Stimulated activated CD4-positive, alpha-beta T cell treated with anti-CD3 and anti-CD28 coated beads, TNF-alpha, amount 100 ng/mL, for 4 hours (primary cell): ENCODE data around the gene MBD4.
"Not testable (repeated sequence)": the region's sequence is repeated elsewhere in the genome, so short reads cannot be mapped to it uniquely, and the experiment has no call there.

Experiments
- DNase-seq, 3 experiments: peaks; one replicate each; pipeline ENCODE4 v3.0.0-alpha.2; 2020; ENCODE audit warnings: low read depth in 3 of 3

Gene MBD4

DNA sequence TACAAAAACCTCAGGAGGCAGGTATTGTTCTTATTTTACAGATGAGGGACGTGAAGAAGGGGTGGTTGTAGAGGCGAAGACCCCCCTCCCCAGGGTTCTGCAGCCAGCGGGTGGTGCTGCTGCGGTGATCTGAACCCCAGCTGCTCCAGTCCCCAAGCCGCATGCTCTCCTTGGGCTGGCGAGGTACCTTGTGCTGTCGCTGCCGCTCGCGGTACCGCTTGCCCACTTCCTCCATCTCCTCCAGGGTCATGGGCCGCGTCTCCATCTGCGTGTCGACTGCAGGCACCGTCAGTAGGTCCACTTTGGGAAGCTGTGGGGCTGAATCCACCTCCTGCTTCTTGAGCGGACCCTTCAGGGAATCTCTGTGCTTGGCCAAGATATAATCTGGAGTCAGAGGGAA, 28.8 kb downstream of the MBD4 start:
- DNase-seq = no peak

DNA sequence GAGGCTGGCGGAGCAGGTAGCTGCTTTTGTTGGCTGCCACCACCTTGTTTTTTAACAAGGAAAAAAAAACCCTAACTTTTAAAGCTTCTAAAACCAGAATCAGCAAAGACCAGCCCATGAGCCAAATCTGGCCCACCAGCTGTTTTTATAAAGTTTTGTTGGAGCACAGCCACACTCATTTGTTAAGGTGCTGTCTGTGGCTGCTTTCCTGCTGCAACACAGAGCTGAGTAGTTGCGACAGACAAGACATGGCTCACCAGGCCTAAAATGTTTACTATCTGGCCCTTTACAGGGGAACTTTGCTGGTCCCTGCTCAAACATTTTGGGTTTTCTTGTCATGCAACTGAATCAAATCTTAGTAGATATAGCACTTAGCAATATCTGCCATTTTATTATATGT, 30.2 kb downstream of the MBD4 start:
- DNase-seq = no peak

DNA sequence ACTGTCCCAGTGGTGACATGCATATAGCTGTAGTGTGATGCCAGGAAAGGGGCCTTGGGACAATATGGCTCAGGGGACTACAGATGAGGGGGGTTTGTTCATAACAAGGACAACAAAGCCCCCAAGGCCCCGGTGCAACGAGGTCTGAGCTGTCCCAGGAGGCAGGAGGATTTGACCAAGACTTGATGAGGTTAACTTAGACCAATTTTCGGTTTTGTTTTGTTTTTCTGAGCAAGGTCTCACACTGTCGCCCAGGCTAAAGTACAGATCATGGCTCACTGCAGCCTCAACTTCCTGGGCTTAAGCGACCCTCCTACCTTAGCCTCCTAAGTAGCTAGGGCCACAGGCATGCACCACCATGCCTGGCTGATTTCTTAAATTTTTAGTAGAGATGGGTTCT, 35.1 kb downstream of the MBD4 start:
- DNase-seq = no peak

DNA sequence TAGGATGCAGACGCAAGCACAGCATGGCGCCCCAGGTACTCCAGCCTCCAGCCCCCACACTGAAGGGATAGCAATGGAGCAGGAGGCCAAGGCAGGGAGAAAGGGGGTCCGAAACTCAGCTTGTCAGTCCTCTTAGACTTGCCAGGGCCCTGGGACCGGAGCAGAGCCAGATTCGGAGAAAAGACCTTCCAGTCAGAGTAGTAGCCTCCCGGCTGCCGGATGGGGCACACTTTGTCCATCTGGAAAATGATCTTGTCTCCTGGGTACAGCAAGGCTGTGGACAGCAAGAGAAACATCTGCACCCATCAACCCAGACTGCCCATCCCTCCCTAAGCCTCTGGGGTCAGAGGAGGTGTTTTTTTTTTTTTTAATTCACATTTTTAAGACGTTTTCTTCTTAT, 35.6 kb downstream of the MBD4 start:
- DNase-seq = no peak

DNA sequence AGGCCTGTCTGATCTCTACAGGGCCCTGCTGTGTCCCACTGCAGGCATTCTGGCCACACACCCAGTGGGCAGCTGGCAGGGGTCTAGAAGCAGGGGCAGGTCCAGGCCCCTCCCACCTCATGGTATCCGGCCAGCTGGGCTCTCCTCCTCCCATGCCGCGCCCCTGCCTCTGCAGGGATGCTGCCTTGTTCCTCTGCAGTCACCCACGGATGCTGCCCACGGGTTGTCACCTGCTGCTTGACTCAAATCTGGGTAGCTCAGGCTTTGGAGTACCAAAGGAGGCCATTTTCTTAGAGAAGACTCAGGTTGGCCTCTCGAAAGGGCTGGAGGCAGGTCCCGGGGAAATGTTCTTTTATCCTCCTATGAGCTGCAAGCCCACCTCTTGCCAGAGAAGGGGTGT, 36.3 kb downstream of the MBD4 start:
- DNase-seq = no peak

DNA sequence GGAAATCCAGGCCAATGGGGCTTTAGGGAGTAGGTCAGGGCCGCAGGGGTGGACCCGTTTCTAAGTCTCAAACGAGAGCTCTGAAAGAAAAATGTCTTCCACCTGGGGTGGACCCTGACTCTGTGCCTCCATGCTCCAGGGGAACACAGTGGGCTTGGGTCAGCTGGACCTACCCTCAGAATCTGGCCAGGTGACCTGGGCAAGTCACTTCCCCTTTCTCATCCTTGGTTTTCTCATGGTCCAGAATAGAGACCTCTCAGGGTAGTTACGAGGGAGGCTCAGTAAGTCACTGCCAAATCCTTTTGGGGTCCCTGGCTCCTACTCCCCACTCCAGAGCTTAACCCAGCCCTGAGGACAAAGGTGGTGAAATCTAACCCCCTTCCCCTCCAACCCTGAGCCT, 37.1 kb downstream of the MBD4 start:
- no peak for DNase-seq

DNA sequence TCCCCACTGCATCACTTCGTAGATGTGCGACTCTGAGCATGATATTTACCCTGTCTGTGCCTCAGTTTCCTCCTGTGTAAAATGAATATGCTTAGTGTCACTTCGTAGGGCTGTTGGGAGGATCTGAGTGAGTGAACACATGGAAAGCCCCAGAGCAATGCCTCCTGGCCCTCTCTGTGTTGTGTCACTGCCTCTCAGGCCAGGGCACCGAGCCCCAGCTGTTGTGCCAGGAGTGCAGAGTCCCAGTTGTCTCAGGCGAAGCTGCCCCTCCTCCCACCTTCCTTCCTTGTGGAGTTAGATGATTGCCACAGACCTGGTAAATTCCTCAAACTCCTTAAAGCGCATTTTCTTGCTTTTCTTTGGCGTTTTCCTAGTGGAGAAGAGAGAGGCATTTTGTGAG, 37.5 kb downstream of the MBD4 start:
- DNase-seq = no peak

DNA sequence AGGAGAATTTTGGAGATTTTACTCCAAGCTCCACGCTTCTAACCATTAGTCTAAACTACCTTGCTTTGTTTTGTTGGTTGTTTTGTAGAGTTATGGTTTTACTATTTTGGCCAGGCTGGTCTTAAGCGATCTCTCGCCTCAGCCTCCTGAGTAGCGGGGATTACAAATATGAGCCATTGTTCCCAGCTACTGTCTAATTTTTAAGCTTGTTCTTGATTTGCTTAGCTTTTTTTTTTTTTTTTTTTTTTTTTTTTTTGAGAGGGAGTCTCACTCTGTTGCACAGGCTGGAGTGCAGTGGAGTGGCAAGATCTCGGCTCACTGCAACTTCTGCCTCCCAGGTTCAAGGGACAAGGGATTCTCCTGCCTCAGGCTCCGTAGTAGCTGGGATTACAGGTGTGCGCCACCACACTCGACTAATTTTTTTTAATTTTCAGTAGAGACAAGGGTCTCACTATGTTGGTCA, 39.8 kb downstream of the MBD4 start:
- DNase-seq = no peak

DNA sequence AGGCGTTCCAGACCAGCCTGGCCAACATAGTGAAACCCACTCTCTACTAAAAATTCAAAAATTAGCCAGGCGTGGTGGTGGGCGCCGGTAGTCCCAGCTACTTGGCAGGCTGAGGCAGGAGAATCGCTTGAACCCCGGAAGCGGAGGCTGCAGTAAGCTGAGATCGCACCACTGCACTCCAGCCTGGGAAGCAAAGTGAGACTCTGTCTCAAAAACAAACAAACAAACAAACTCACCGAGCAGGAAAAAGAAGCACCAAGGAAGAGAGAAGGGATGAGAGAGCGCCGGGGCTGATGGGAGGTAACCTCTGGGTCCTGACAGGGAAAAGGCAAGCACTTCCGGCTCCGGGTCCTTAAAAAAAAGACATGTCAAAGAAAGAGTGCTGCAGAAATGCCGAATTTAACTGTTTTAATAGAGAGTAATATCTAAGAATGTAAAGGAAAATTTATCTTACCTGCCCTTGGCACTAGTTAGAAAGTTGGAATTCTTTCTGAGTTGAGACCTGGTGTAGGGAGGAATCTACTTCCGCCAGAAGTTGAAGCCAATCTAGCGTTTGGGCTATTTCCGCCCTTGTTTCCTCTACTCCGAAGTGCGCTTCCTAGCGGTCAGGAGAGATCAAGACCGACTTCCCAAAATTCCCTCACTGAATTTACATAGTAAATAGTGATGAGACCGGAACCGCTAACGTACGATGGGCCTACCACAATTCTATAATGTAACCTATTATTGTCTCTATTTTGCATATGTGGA, 40.4 kb downstream of the MBD4 start:
- DNase-seq = peak; percentile 29 to 52 (median 40)

DNA sequence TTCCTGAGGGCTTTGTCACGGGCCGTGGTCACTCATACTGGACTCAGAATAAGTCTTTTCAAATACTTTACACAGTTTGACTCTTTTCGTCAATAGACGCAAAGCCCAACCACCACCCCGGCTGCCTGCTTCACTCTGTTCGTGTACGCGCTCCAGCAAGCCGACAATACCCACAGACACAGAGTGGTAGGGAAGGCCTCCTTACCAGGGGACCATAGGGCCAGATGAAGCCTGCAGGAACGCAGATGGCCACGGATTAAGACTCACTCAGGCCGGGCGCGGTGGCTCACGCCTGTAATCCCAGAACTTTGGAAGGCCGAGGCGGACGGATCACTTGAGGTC, 41.0 kb downstream of the MBD4 start:
- no peak for DNase-seq

DNA sequence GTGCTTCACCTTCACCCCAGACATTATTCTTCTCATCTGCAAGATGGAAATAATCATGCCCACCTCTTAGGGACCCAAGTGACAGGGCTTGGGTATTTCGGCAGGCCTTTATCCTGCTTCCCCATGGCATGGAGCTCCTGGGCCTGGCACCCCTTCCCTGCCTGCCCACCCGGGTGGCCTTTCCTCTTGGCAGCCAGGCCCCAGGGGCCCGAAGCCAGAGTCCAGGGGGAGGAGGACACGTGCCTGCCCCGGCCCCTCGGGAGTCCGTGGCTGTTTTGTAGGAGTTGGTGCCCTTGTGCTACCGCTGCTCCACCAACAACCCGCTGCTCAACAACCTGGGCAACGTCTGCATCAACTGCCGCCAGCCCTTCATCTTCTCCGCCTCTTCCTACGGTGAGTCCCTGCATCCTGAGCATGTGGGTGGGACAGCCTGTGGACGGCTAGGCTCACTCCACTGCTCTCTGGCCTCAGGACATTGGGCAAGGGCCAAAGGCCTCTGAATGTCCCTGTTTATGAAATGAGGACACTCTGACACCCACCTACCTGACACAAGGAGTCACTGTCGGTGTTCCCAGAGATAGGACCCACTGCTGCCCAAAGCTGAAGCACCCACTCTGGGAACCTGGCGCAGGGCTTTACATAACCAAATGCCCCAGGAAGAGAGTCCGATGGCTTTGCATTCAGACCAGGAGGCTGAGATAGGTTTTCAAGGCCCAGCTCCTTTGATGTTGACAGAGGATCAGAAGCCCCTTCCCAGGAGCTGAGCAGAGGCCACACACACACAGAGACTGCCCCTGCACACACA, 45.8 kb downstream of the MBD4 start:
- DNase-seq = not testable (repeated sequence)

DNA sequence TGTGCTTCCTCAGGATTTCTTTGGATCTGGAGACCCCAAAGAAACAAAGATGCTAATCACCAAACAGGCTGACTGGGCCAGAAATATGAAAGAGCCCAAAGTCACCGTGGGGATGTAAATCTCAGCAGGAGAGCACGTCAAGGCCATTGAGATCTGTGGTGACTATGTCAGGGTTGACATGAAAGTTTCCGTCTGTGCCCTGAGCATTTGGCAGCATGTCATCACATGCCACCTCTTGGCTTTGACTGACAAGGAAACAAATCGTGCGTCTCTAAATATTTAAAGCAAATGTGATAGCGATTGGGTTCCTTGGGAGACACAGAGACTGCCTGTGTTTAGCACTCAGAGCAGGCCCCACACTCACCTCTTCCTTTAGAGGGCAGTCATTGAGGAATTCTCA, 46.5 kb downstream of the MBD4 start:
- no peak for DNase-seq

DNA sequence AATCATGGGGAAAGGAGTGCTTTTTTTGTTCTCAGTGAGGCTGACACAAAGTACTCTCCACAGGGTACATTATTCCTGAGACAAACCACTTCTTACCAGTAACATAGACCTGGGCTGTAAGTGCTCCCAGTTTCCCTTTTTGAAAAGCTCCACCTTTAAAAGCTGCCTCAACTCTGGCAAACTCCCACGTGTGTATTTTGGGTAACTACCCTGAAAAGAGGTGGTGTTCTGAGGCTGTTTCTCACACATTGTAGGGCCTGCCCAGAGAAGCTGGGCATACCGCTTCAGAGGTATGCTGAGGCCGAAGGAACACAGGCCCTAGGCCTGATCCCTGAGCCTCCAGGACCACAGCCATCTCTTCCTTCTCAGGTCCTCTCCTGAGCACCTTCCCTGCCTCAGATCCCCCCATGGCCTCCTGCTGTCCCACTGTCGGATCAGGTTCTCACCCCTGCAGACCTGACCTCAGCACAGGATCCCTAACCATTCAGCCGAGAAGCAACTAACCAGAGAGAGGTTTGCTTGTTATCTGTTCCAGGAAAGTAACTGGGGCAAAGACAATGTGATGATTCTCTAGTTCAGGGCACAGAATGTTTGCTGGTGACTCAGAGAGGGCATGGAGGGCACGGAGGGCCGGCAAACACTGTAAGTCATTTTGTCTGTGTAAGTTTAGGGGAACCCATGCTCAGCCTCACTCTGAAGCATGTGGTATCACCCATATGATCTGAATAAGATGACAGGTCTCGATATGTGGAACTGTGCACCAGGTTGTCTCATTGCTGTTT, 47.5 kb downstream of the MBD4 start:
- not testable (repeated sequence) for DNase-seq

DNA sequence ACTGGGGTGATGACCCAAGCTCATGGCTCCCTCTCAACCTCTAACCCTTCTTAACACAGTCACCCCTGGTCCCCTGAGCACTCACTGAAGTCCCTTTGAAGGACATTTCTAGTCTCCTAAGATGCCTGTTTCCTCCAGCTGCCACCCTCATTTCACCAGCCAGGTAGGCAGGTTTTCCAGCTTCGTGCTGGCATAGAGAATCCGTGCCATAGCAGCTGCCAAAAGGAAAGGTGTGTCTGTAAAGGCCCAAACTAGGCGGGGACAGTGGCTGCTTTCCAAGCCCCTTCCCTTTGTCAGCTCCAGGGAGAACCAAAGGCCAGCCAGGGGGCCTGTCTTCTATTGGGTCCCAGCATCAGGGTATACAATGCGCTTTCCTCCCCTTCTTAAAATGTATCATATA, 48.2 kb downstream of the MBD4 start:
- DNase-seq = not testable (repeated sequence)

DNA sequence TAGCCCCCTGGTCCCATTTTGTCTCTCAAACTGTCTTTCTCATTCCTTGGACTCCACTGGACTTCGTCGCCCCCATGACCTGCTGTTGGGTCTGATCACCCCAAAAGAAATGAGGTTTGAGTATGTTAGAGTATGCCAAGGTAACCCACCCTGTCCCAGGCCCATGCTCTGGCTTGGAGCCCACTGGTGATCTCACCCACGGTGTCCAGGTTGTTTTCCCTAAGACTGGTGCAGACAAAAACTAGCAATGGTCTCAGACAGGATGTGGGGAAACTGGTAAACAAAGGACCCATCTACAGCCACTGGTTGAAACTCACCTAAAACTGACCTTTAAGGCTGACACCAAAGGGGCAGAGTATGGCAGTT, 50.2 kb downstream of the MBD4 start:
- DNase-seq = no peak

DNA sequence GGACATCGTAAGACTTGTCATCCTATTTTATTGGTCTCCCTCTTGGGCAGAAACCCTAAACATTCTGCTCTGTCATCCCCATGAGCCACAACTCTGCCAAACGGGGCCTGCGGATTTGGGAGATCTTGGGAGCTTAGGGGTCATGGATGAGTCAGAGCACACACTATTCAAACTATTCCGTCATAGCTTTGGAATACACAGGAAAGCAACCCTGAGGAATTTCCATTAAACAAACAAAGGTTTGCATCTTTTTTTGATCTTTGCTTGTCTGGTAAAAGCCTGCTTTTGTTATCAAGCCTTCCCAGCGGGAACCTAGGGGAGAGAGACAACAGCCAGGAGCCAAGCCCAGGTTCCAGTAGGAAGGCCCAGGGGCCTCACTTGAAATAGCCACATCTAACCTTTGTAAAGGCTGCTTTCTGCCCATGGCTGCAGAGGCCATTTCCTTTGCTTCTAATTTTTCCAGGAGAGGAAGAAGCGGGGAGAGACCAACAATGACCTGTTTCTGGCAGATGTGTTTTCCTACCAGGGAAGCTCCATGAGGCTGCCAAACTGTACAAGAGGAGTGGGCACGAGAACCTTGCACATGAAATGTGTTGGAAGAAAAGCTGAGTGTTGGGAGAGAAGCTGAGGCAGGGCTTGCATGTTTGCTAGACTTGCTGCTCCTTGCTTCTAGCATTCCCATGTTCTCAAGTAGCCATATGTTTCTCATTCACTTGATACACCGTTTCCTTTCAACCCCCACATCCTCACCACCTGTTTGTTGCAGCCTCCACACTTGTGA, 50.8 kb downstream of the MBD4 start:
- DNase-seq = not testable (repeated sequence)

DNA sequence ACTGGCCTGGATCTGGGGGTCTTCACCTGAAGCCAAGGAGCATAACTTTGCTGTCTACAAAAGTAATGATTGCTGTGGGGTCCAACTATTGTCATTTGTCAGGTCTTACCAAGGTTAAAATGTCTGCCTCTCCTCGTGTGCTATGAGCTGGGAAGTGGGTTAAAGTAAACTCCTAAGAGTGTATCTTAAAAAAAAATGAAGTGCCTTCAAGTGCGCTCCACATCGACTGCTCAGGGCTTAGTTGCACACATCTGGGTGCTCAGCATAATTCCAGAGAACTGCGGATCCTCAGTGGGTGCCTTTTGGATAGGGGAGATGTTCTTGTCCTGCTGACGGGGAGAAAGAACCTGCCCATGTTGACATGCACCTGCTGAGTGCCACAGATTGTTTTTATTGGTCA, 52.3 kb downstream of the MBD4 start:
- DNase-seq = no peak

DNA sequence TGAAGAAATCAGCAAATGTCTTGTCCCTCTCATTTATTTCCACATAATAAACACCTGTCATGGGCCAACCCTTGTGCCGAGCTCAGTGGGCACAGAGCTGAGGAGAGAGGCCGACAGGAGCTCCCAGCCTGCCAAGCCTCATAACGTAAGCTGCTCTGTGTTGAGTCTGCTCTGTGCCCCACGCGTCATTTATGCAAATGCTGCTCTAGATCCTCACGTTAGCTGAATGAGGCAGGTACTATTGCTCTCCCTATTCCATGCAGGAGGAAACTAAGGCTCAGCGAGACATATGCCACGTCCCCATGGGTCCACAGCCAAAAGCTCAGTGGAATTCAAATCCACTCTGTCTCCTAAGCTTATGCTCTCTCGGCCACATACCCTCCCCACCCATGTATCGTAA, 52.8 kb downstream of the MBD4 start:
- DNase-seq = no peak

DNA sequence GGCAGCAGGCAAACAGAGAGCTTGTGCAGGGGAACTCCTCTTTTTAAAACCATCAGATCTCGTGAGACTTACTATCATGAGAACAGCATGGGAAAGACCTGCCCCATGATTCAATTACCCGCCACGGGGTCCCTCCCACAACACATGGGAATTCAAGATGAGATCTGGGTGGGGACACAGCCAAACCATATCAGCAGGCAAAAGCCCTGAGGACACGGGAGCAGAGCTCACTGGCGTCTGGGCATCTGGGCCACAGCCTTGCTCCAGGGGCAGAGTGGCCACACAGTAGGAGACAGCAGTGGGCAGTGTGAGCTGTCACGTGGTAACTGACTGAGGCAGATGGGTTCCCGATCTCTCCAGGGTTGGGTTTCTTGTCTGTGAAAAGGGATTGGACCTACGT, 54.2 kb downstream of the MBD4 start:
- DNase-seq = not testable (repeated sequence)

DNA sequence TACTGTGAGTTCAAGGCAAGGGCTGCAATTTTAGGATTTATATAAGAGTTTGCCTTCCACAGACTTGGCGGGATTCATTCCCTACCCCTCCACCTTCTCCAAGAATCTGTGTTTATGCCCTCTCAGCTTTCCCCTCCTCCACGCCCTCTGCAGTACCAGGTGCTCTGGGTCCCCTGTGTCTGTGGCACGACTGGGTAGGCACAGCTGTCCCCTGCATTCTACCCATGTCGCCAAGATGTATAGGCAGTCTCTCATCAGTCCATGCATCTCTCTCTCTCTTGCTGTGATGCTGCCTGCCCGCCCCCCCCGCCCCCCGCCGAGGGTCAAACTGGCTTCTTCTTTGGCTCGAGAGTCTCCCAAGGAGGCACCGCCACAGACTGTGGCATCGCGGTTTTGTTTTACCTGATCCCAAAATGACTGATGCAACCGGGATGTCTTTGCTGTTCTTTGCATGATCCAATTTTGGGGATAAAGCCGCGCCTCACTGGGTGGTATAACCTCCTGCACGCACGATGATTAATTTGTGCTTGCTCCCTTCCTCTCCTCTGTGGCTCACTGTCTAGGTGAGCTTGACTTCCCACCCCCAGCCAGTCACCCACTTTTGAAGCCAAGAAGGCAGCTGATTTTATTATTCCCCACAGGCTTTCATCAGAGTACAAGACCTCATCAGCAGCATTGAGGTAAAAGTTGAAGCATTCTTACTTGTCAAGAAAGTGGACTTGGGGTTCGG, 55.0 kb downstream of the MBD4 start:
- no peak for DNase-seq

DNA sequence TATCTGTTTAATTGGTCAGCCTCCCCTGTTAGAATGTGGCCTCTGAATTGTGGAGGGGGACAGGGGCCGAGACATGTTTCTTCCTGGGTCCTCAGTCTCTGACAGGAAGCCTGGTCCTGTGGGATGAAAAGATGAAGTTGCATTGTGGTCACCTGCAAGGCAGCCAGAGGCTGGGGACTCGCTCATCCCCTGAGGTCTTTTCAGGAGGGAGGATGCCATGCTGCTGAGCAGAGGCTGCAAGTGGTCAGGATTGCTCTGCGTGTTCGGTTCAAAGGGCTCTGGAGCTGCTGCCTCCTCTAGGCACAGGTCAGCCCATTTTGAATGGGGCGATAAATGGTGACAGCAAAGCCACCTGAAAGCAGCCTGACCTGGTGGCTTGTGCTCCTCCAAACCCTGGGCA, 55.6 kb downstream of the MBD4 start:
- DNase-seq = not testable (repeated sequence)
